A673 (cell line): Measurements from ENCODE around the gene RIMS1. TPM values are rescaled to one million over a fixed set of nuclear protein-coding genes. Genes with fewer than 3 reads are reported as not detected.

Source experiments
- BruUV-seq: library from RNA; stranded (reverse); fragments of 400-500 nt; replicated peaks from 2 replicates; lab custom pipeline; 2021; lab: Mats Ljungman, UMichigan
- CTCF ChIA-PET: fragments of 300-600 bp; sonication (Branson Sonifier 250); formaldehyde crosslinking; loops from one replicate; lab custom pipeline; 2022; ENCODE audit warnings: antibody characterized with exemption; lab: Charles Lee
- POLR2A ChIA-PET: fragments of 300-600 bp; sonication (Branson Sonifier 250); formaldehyde crosslinking; loops from one replicate; lab custom pipeline; 2022; ENCODE audit warnings: antibody characterized with exemption; ENCODE audit not compliant: low non-redundant PET; lab: Charles Lee
- DNase-seq: peaks from one replicate; pipeline ENCODE4 v3.0.0-alpha.2; 2015; ENCODE audit warnings: low spot score
- H3K27ac ChIP-seq: fragments of 200-600 bp; sonication (generic); 2 replicates; pipeline ENCODE4 v1.5.1; 2016; ENCODE audit warnings: mixed run types, low read depth, mild to moderate bottlenecking, mixed read lengths, antibody characterized with exemption, low read length; ENCODE audit not compliant: poor library complexity, severe bottlenecking
- H3K27me3 ChIP-seq: fragments of 200-600 bp; sonication (generic); replicated peaks from 2 replicates; pipeline ENCODE4 v1.6.1; 2017; ENCODE audit warnings: mixed run types, low read depth, mild to moderate bottlenecking, mixed read lengths, antibody characterized with exemption, low read length; ENCODE audit not compliant: insufficient read depth, poor library complexity
- H3K36me3 ChIP-seq: fragments of 200-600 bp; sonication (generic); 2 replicates; pipeline ENCODE4 v1.6.1; 2016; ENCODE audit warnings: mixed run types, mild to moderate bottlenecking, mixed read lengths, antibody characterized with exemption, low read length; ENCODE audit not compliant: insufficient read depth, poor library complexity, severe bottlenecking
- H3K4me1 ChIP-seq: fragments of 200-600 bp; sonication (generic); 2 replicates; pipeline ENCODE4 v1.6.1; 2017; ENCODE audit warnings: mixed run types, mild to moderate bottlenecking, mixed read lengths, antibody characterized with exemption, low read length; ENCODE audit not compliant: insufficient read depth, poor library complexity, severe bottlenecking
- H3K4me3 ChIP-seq: fragments of 200-600 bp; sonication (generic); 2 replicates; pipeline ENCODE4 v1.5.1; 2016; ENCODE audit warnings: low read depth, mixed run types, mild to moderate bottlenecking, mixed read lengths, low read length; ENCODE audit not compliant: poor library complexity, severe bottlenecking
- H3K9me3 ChIP-seq: fragments of 200-600 bp; sonication (generic); 2 replicates; pipeline ENCODE4 v1.6.1; 2016; ENCODE audit warnings: mixed run types, low read depth, mild to moderate bottlenecking, mixed read lengths, antibody characterized with exemption, low read length; ENCODE audit not compliant: poor library complexity, severe bottlenecking
- EZH2 ChIP-seq: fragments of 200-600 bp; sonication (generic); IDR thresholded peaks from 2 replicates; pipeline ENCODE4 v1.6.1; 2017; ENCODE audit warnings: borderline replicate concordance, low read depth, mild to moderate bottlenecking, mixed read lengths, antibody characterized with exemption, low read length; ENCODE audit not compliant: poor library complexity, severe bottlenecking
- intact Hi-C: fragments of 100-400 bp; cut with micrococcal nuclease; formaldehyde crosslinking; loops from one replicate; pipeline ENCODE4 v1.10.0; 2022; ENCODE audit not compliant: unreplicated experiment
- total RNA-seq: library from RNA; stranded (reverse); gene quantifications from 2 replicates; pipeline ENCODE4 v1.2.3, GENCODE V29; 2021
- TF ChIP-seq, protein P1 (sequence below): fragments of 300-800, 200-600 bp; sonication (generic); conservative IDR thresholded peaks from 2 replicates; pipeline ENCODE4 v1.5.1; 2017; ENCODE audit warnings: low read depth, mild to moderate bottlenecking, antibody characterized with exemption, low read length, moderate library complexity, mixed read lengths

The RIMS1 gene
- total RNA-seq, 1 experiment from 2014 or later = 1.3 TPM

DNA sequence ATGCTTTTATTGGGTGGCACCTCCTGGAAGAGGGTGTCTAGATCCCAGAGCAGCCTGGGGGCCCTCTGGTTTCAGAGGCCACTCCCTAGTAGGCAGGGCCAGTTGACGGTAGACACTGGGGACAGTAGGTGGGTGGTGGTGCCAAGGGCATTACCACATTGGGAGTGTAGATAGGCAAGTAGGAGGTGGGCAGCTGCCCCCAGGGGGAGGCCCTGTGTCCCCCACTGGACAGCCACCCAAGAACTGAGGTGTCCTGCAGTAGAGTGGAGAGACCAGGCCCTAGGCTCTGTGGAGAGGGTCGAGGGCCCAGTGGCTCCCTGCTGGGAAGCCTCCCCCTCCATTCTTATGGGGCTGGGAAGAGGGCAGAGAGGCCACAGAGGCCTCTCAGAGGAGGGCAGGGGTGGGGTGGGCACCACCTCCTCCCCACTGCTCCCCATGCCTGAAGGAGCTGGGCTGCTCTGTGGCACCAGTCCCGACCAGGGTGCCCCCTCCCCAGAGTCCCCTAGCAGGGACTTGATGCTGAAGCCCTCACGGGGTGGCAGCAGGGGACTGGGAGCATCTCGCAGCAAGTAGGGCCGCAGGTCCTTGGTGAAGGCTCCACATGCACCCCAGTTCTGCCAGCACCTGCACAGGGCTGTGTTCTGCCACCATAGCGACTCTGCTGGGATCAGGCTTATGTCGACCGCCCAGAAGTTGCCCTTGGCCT, 430.5 kb downstream of the RIMS1 start:
- ChIA-PET CTCF (no interaction called here), POLR2A (no interaction called here)
- no peak for TF ChIP-seq EZH2
- TF ChIP-seq, protein P1, sequence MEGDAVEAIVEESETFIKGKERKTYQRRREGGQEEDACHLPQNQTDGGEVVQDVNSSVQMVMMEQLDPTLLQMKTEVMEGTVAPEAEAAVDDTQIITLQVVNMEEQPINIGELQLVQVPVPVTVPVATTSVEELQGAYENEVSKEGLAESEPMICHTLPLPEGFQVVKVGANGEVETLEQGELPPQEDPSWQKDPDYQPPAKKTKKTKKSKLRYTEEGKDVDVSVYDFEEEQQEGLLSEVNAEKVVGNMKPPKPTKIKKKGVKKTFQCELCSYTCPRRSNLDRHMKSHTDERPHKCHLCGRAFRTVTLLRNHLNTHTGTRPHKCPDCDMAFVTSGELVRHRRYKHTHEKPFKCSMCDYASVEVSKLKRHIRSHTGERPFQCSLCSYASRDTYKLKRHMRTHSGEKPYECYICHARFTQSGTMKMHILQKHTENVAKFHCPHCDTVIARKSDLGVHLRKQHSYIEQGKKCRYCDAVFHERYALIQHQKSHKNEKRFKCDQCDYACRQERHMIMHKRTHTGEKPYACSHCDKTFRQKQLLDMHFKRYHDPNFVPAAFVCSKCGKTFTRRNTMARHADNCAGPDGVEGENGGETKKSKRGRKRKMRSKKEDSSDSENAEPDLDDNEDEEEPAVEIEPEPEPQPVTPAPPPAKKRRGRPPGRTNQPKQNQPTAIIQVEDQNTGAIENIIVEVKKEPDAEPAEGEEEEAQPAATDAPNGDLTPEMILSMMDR = no peak
- no peak for DNase-seq
- Histone ChIP-seq H3K27me3 (peaks cover 22% of the 10 kb centered on the region), H3K27ac (no peak overlapping the region), H3K4me3 (no peak overlapping the region), H3K9me3 (no peaks in the 10 kb centered on the region), H3K4me1 (no peaks in the 10 kb centered on the region), H3K36me3 (no peaks in the 10 kb centered on the region)
- intact Hi-C loops = no loop called here
- no TSS peak for BruUV-seq

DNA sequence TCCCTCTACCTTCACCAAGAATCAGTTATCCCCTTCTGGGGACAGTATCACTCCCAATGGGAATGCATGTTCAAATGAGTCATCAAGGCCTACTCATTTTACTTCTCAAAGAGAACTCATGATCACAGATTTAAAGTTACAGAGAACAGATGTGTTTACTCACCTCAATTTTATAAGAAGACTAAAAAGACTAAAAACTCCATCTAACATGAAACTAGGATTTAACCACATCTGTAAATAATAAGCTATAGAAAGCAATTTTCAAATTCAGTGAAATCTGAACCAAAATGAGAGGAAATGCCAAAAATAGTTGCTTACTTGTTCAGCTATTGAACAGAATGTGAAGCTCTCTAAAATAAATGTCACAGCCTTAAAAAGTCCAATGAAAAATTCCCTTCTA, 435.4 kb downstream of the RIMS1 start:
- DNase-seq = peak; percentile 4
- ChIA-PET CTCF (no interaction called here), POLR2A (no interaction called here)
- Histone ChIP-seq H3K36me3 (no peaks in the 10 kb centered on the region), H3K4me3 (no peak overlapping the region), H3K4me1 (no peaks in the 10 kb centered on the region), H3K27ac (no peak overlapping the region), H3K9me3 (no peaks in the 10 kb centered on the region), H3K27me3 (no peaks in the 10 kb centered on the region)
- no TSS peak for BruUV-seq
- no peak for TF ChIP-seq EZH2
- TF ChIP-seq, protein P1 = no peak
- intact Hi-C loops = no loop called here

DNA sequence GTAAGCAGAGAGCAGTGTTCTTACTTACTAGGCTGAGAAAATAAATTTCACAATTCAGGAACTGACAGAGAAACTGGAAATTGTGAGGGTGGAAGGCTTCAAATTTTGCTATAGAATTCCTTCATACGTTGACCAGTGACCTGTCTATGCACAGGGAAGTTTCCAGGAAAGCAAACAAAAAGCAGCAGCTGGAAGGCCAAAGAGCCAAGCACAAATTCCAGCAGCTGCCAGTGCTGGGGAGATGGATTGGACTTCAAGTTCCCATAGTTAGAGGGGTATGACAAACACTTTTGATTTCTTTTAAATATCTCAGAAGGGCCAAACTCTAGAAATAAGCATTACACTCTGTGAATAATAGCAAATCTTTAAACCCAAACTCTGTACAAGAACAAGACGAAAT, 436.4 kb downstream of the RIMS1 start:
- no peaks in the 10 kb centered on the region for H3K9me3 ChIP-seq
- BruUV-seq = no TSS peak
- no peak overlapping the region for H3K4me3 ChIP-seq
- CTCF ChIA-PET = interaction anchor here (0.7 kb wide), 1 partner anchor 1332 kb away, joined by 8 read pairs; no protein-coding TSS in a partner anchor
- H3K27ac ChIP-seq = no peak overlapping the region
- TF ChIP-seq, protein P1 = no peak
- TF ChIP-seq EZH2 = no peak
- intact Hi-C loops = no loop called here
- no peaks in the 10 kb centered on the region for H3K27me3 ChIP-seq
- no peaks in the 10 kb centered on the region for H3K36me3 ChIP-seq
- DNase-seq = no peak
- no peaks in the 10 kb centered on the region for H3K4me1 ChIP-seq
- POLR2A ChIA-PET = no interaction called here
